ENCODE results near the gene ZBTB34.

Gene ZBTB34

DNA sequence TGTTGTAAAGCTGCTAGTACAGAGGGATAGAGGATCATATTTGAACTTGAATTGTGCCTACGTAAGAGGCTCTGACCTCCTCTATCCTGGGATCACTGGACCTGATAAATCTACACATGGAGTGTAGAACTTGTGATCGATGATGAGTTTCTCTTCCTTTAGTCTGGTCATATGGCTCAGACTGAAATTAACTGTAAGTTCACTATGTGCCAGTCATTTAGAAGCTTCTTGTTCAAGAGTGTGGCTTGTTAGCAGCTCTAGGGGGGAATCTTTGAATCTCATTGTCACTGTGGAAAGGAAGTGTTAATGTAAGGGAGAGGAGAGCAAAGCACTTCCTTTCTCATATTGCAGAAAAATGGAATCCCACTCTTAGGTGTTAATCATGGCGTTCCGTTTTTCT lies 12.1 kb downstream of the ZBTB34 start:
- H3K27me3 ChIP-seq (ENCODE audit: insufficient read depth, low read length) = no peaks in the 10 kb centered on the region
- H3K4me1 ChIP-seq (ENCODE audit: insufficient read depth, low read length) = no peaks in the 10 kb centered on the region
- H2AFZ ChIP-seq (ENCODE audit: low read depth, low read length) = no peak overlapping the region
- no peak overlapping the region for H3K4me3 ChIP-seq (ENCODE audit: low read length)
- H3K9me3 ChIP-seq (ENCODE audit: low read length) = peaks cover 3% of the 10 kb centered on the region
- no peaks in the 10 kb centered on the region for H3K36me3 ChIP-seq (ENCODE audit: insufficient read depth, low read length)

DNA sequence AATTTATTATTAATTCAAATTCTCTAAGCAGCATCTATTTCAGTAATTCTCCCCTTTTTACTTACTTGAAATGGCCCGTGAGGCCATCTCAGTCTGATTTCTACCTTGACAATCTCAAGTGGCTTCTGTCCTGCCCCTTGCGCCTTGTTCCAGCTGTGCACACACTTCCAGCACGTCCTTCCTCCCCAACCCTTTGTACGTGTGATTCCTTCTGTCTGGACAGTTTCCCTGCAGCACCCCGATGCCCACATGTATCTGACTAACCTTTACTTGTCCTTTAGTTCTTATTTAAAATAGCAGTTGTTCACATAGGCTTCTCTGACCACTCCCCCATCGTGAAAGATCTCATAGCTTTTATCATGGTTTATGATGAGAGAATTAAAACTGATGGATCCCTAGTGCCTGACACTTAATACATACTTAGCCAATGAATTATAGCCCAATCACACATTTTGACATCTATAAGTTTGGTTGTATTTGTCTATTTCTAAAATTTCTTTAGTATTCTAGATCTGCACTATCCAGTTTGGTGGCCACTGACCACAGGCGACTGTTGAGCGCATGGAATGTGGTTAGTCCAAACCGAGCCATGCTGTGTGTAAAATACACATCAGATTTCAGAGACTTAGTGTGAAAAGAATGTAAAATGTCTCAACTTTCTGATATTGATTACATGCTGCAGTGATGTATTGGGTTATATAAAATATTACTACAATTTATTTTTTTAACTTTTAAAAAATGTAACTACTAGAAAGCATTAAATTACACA lies 14.3 kb downstream of the ZBTB34 start:
- Histone ChIP-seq H3K36me3 (ENCODE audit: insufficient read depth, low read length) (peaks cover 6% of the 10 kb centered on the region), H3K4me3 (ENCODE audit: low read length) (no peak overlapping the region), H2AFZ (ENCODE audit: low read depth, low read length) (no peak overlapping the region), H3K9me3 (ENCODE audit: low read length) (no peaks in the 10 kb centered on the region), H3K27me3 (ENCODE audit: insufficient read depth, low read length) (no peaks in the 10 kb centered on the region), H3K4me1 (ENCODE audit: insufficient read depth, low read length) (no peaks in the 10 kb centered on the region)

DNA sequence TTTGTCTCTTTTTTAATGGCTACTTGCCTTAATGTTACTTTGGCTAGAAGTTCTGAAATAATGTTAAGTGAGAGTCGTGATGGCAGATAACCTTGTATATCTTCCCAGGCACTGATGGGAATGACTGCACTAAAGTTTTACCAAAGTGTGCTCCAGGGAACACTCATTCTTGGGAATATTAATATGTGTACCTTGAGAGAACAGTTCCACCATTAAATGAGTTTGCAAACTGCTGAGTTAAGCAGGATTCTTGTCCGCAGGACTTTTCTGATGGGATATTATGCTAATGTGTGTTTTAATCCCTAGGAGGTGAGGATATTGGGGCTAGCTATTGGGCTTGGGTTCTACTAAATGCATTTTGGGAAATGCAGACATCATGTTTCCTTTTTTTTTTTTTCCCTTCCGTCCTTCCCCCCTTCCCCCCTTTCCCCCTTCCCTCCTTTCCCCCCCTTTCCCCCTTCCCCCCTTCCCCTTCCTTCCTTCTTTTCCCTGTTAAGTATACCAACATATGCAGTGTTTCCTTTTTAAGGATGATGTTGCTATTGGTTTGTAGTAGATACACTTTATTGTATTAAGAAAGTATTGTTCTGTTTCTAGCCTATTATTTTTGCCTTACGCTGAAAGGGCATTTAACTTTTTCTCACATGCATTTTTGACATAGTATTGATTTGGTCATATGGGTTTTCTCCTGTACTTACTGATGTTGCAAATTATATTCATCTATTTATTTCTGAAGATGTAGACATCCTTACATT lies 15.5 kb downstream of the ZBTB34 start:
- Histone ChIP-seq H3K27me3 (ENCODE audit: insufficient read depth, low read length) (no peaks in the 10 kb centered on the region), H3K9me3 (ENCODE audit: low read length) (peaks cover 2% of the 10 kb centered on the region), H3K4me1 (ENCODE audit: insufficient read depth, low read length) (no peaks in the 10 kb centered on the region), H3K36me3 (ENCODE audit: insufficient read depth, low read length) (peaks cover 18% of the 10 kb centered on the region), H3K4me3 (ENCODE audit: low read length) (no peak overlapping the region), H2AFZ (ENCODE audit: low read depth, low read length) (no peak overlapping the region)

DNA sequence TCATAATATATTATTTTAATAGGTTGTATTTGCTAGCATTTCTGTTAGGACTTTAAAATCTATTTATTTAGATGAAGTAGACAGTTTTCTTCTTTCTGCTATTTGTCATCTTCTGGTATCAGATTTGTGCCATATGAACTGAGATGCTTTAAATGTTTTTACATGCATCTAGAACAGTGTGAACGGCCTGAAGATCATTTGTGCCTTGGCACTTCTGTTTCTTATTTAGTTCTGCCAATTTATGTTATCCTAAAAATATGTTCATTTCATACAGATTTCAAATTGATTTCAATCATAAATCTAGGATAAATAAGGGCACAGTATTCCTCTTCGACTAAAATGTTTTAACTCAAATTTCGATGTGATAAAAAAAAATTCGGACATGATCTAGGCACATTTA lies 16.1 kb downstream of the ZBTB34 start:
- peaks cover 23% of the 10 kb centered on the region for H3K36me3 ChIP-seq (ENCODE audit: insufficient read depth, low read length)
- no peaks in the 10 kb centered on the region for H3K4me1 ChIP-seq (ENCODE audit: insufficient read depth, low read length)
- no peaks in the 10 kb centered on the region for H3K27me3 ChIP-seq (ENCODE audit: insufficient read depth, low read length)
- no peak overlapping the region for H2AFZ ChIP-seq (ENCODE audit: low read depth, low read length)
- H3K4me3 ChIP-seq (ENCODE audit: low read length) = no peak overlapping the region
- H3K9me3 ChIP-seq (ENCODE audit: low read length) = peaks cover 2% of the 10 kb centered on the region

DNA sequence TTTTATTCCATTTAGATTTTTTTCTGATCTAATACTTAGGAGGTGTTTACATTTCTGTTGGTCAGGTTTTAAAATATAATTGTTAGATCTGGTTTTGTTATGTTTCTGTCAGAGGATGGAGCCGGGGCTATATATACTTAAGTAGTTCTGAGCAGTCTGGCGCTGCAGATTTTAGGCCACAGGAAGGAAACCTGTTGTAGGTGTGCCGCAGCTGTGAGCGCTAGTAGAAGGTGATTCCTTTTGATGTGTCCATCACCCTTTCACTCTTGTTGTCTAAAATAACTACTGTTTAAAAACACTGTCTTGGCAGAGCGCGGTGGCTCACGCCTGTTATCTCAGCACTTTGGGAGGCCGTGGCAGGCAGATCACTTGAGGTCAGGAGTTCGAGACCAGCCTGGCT lies 17.0 kb downstream of the ZBTB34 start:
- Histone ChIP-seq H3K27me3 (ENCODE audit: insufficient read depth, low read length) (no peaks in the 10 kb centered on the region), H2AFZ (ENCODE audit: low read depth, low read length) (no peak overlapping the region)

DNA sequence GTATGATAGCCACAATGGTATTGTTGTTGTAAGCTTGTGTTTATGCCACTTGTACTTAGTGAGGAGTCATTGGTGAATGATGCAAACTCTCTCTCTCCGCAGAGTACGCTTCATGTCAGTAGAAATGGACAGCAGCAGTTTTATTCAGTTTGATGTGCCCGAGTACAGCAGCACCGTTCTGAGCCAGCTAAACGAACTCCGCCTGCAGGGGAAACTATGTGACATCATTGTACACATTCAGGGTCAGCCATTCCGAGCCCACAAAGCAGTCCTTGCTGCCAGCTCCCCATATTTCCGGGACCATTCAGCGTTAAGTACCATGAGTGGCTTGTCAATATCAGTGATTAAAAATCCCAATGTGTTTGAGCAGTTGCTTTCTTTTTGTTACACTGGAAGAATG lies 18.8 kb downstream of the ZBTB34 start:
- Histone ChIP-seq H2AFZ (ENCODE audit: low read depth, low read length) (no peak overlapping the region), H3K36me3 (ENCODE audit: insufficient read depth, low read length) (peaks cover 26% of the 10 kb centered on the region), H3K4me1 (ENCODE audit: insufficient read depth, low read length) (no peaks in the 10 kb centered on the region), H3K9me3 (ENCODE audit: low read length) (peaks cover 2% of the 10 kb centered on the region), H3K4me3 (ENCODE audit: low read length) (no peak overlapping the region), H3K27me3 (ENCODE audit: insufficient read depth, low read length) (no peaks in the 10 kb centered on the region)

More for the DNA sequence above, 17.0 kb downstream of the ZBTB34 start:
- Histone ChIP-seq H3K9me3 (ENCODE audit: low read length) (peaks cover 2% of the 10 kb centered on the region), H3K36me3 (ENCODE audit: insufficient read depth, low read length) (peaks cover 26% of the 10 kb centered on the region), H3K4me3 (ENCODE audit: low read length) (no peak overlapping the region), H3K4me1 (ENCODE audit: insufficient read depth, low read length) (no peaks in the 10 kb centered on the region)

DNA sequence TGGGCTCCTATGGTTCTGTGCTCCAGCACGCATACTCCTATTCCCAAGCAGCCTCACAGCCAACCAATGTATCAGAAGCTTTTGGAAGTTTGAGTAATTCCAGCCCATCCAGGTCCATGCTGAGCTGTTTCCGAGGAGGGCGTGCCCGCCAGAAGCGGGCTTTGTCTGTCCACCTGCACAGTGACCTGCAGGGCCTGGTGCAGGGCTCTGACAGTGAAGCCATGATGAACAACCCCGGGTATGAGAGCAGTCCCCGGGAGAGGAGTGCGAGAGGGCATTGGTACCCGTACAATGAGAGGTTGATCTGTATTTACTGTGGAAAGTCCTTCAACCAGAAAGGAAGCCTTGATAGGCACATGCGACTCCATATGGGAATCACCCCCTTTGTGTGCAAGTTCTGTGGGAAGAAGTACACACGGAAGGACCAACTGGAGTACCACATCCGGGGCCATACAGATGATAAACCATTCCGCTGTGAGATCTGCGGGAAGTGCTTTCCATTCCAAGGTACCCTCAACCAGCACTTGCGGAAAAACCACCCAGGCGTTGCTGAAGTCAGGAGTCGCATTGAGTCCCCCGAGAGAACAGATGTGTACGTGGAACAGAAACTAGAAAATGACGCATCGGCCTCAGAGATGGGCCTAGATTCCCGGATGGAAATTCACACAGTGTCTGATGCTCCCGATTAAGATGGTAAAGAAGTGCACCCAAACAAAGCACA lies 19.9 kb downstream of the ZBTB34 start:
- Histone ChIP-seq H2AFZ (ENCODE audit: low read depth, low read length) (no peak overlapping the region), H3K4me1 (ENCODE audit: insufficient read depth, low read length) (peaks cover 3% of the 10 kb centered on the region), H3K36me3 (ENCODE audit: insufficient read depth, low read length) (peaks cover 26% of the 10 kb centered on the region), H3K27me3 (ENCODE audit: insufficient read depth, low read length) (no peaks in the 10 kb centered on the region), H3K9me3 (ENCODE audit: low read length) (peaks cover 2% of the 10 kb centered on the region), H3K4me3 (ENCODE audit: low read length) (no peak overlapping the region)

DNA sequence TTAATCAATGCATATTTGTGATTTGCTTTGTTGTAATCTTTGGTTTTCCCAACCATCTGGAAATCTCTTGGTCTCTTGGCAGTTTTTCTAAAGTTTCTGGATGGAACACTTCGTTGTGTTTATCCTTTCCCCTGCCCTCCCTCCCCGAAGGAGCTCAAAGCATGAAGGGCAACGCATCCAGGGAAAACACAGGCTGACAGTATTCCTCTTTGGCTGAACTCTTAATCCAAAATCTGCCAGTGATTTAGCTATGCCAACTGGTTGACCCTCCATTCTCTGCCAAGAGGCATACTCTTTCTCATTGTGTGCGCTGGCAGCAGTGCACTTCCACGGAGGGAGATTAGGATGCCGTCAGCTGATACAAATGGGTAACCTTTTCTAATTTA lies 20.5 kb downstream of the ZBTB34 start:
- Histone ChIP-seq H3K4me1 (ENCODE audit: insufficient read depth, low read length) (peaks cover 3% of the 10 kb centered on the region), H3K9me3 (ENCODE audit: low read length) (peaks cover 2% of the 10 kb centered on the region), H3K4me3 (ENCODE audit: low read length) (no peak overlapping the region), H3K36me3 (ENCODE audit: insufficient read depth, low read length) (peaks cover 26% of the 10 kb centered on the region), H3K27me3 (ENCODE audit: insufficient read depth, low read length) (no peaks in the 10 kb centered on the region), H2AFZ (ENCODE audit: low read depth, low read length) (no peak overlapping the region)

DNA sequence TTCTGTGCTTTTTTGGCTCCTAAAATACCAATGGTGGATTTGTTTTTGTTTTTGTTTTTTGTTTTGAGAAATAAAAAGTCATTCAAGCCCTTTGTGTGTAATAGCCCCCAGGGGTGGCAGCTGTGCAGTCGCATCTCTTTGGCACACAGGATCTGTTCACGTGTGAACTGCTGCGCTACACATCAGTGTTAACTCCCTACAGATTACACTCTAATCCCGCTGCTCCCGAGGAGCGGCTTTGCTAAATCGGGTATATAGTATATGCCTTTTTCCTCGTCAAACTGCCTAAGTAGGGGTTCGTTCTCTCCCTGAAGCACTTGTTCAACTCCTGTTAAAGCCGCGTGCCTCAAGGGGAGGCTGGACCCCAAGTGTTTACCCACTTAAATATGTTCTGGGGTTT lies 22.3 kb downstream of the ZBTB34 start:
- Histone ChIP-seq H3K36me3 (ENCODE audit: insufficient read depth, low read length) (peaks cover 26% of the 10 kb centered on the region), H3K4me3 (ENCODE audit: low read length) (no peak overlapping the region), H3K27me3 (ENCODE audit: insufficient read depth, low read length) (no peaks in the 10 kb centered on the region), H2AFZ (ENCODE audit: low read depth, low read length) (no peak overlapping the region), H3K9me3 (ENCODE audit: low read length) (peaks cover 2% of the 10 kb centered on the region), H3K4me1 (ENCODE audit: insufficient read depth, low read length) (peaks cover 3% of the 10 kb centered on the region)

DNA sequence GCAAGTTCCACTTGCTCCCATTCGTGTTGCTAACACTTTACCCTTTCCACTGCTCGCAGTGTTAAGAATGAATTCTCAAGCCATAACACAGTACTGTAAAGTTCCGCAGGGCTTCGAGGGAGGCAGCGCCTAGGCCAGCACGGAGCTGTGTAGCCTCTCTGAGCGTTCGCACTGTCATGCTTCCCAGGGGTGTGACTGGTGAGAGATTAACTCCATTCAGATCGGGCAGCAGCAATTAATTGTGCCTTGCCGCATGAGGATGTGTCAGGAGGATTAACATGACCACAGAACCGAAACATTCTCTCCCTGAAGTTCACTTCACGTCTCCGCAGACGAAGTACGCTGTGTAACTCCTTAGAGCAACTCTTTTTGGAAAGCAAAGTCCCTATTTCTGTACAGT lies 23.2 kb downstream of the ZBTB34 start:
- Histone ChIP-seq H3K4me1 (ENCODE audit: insufficient read depth, low read length) (peaks cover 3% of the 10 kb centered on the region), H3K4me3 (ENCODE audit: low read length) (no peak overlapping the region), H3K36me3 (ENCODE audit: insufficient read depth, low read length) (peaks cover 26% of the 10 kb centered on the region), H3K9me3 (ENCODE audit: low read length) (peaks cover 2% of the 10 kb centered on the region), H3K27me3 (ENCODE audit: insufficient read depth, low read length) (no peaks in the 10 kb centered on the region), H2AFZ (ENCODE audit: low read depth, low read length) (no peak overlapping the region)

DNA sequence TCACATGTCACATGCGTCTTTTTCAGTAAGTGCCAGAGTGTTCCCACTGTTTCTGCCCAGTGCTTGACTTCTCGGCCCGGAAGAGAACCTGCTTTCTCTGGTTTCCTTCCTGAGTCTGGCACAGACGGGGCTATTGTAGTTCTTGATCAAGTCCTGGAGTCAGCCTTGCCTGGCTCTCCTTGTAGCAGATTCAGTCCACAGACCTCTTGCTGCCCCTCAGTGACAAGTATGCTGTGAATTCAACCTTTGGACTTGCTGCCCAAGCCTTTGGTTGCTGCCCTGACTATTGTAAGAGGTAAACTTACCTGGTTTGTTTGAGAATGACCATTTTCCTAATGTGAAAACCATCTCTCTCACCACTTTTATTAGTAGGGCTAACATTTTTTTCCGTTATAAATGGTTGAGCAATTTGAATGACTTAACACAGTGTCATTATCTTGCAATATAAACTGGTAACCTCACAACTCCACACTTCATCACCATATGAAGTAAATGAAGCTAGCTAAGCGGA lies 24.7 kb downstream of the ZBTB34 start:
- Histone ChIP-seq H3K4me3 (ENCODE audit: low read length) (no peak overlapping the region), H3K9me3 (ENCODE audit: low read length) (peaks cover 2% of the 10 kb centered on the region), H3K36me3 (ENCODE audit: insufficient read depth, low read length) (peaks cover 15% of the 10 kb centered on the region), H3K4me1 (ENCODE audit: insufficient read depth, low read length) (peaks cover 3% of the 10 kb centered on the region), H3K27me3 (ENCODE audit: insufficient read depth, low read length) (no peaks in the 10 kb centered on the region), H2AFZ (ENCODE audit: low read depth, low read length) (no peak overlapping the region)

DNA sequence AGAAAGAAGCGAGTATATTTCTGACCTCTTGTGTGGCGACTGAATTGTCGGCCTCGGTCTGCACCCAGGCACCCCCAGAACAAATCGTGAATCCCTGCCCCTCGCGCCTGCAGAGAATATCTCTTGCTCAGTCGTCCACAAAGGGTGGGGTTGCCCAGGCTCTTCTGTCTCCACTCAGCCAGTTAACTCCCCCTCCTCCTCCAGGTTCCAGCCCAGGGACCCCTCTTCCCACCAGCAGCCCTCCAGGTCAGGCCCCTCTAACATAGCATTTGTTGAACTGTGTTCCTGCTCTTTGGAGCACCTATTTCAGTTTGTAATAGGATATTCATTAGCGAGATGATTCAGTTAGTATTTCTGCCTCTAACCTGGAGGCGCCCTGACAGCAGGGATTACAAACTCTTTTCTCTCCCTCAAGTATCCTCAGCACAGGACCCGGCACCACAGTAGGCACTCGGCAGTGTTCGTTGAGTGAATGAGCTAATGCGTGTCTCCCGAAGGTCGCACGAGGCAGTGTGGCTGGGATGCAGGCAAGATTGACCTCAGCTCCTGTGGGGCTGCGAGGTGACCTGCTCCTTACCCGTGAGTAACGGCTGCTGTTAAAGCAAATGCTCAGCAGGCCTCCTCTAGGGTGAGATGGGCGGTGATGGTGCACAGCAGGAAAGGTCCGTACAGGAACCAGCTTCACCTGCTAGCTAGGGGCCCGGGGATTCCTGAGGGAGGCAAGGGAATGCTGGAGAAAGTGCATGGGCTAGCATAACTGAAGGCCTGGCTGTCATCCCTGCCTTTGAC lies 25.8 kb downstream of the ZBTB34 start:
- H2AFZ ChIP-seq (ENCODE audit: low read depth, low read length) = no peak overlapping the region

More for the DNA sequence above, 25.8 kb downstream of the ZBTB34 start:
- H3K9me3 ChIP-seq (ENCODE audit: low read length) = no peaks in the 10 kb centered on the region
- no peak overlapping the region for H3K4me3 ChIP-seq (ENCODE audit: low read length)
- peaks cover 3% of the 10 kb centered on the region for H3K4me1 ChIP-seq (ENCODE audit: insufficient read depth, low read length)
- no peaks in the 10 kb centered on the region for H3K27me3 ChIP-seq (ENCODE audit: insufficient read depth, low read length)
- peaks cover 6% of the 10 kb centered on the region for H3K36me3 ChIP-seq (ENCODE audit: insufficient read depth, low read length)

Measured in neuron (in vitro differentiated cells).